Keratinocyte (primary cell): ENCODE data around the gene MBD3L2. TPM values are rescaled to one million over a fixed set of nuclear protein-coding genes. Genes with fewer than 3 reads are reported as not detected.

Experiments used
- DNase-seq: peaks from one replicate; pipeline ENCODE4 v3.0.0-alpha.2; 2011; ENCODE audit warnings: low read depth, missing footprints, low spot score
- FAIRE-seq: peaks from 2 replicates; lab custom pipeline; 2011; peaks lifted over from hg19 to GRCh38; lab: Jason Lieb, UNC
- H2AFZ ChIP-seq: 2 replicates; pipeline ENCODE4 v1.6.0; 2012; ENCODE audit warnings: low read length, control low read depth, inconsistent platforms; ENCODE audit not compliant: control insufficient read depth
- H3K27ac ChIP-seq: 2 replicates; pipeline ENCODE4 v1.5.1; 2011; ENCODE audit warnings: low read length; ENCODE audit not compliant: control insufficient read depth, insufficient read depth
- H3K27me3 ChIP-seq: 3 replicates; pipeline ENCODE4 v1.6.0; 2011; ENCODE audit warnings: low read length; ENCODE audit not compliant: control insufficient read depth, insufficient read depth; ENCODE audit errors: extremely low read depth
- H3K36me3 ChIP-seq, 2 experiments: 2 replicates in 1 of 2; 3 replicates in 1 of 2; pipeline ENCODE4 v1.5.1; 2011; ENCODE audit warnings: low read length in 2 of 2, mild to moderate bottlenecking in 1 of 2; ENCODE audit not compliant: control insufficient read depth in 2 of 2, insufficient read depth in 2 of 2; ENCODE audit errors: extremely low read depth in 1 of 2
- H3K4me1 ChIP-seq: 3 replicates; pipeline ENCODE4 v1.5.1; 2011; ENCODE audit warnings: low read length; ENCODE audit not compliant: control insufficient read depth, insufficient read depth; ENCODE audit errors: extremely low read depth
- H3K4me2 ChIP-seq: 3 replicates; pipeline ENCODE4 v1.6.0; 2011; ENCODE audit warnings: low read depth, low read length; ENCODE audit not compliant: control insufficient read depth, insufficient read depth; ENCODE audit errors: extremely low read depth
- H3K4me3 ChIP-seq, 3 experiments: fragments of 200-600 bp in 1 of 3; sonication (generic) in 1 of 3; 2 replicates in 2 of 3; 3 replicates in 1 of 3; pipeline ENCODE4 v1.5.1; 2011 to 2016; ENCODE audit warnings: low read length in 3 of 3, mild to moderate bottlenecking in 3 of 3, control low read depth in 2 of 3, inconsistent platforms in 1 of 3, low read depth in 1 of 3, mixed read lengths in 1 of 3, mixed run types in 1 of 3, moderate library complexity in 1 of 3; ENCODE audit not compliant: control insufficient read depth in 2 of 3, insufficient read depth in 2 of 3; ENCODE audit errors: extremely low read depth in 1 of 3
- H3K79me2 ChIP-seq: 2 replicates; pipeline ENCODE4 v1.6.0; 2012; ENCODE audit warnings: low read length; ENCODE audit not compliant: control insufficient read depth, insufficient read depth
- H3K9ac ChIP-seq: 3 replicates; pipeline ENCODE4 v1.6.0; 2011; ENCODE audit warnings: low read length; ENCODE audit not compliant: control insufficient read depth, insufficient read depth; ENCODE audit errors: extremely low read depth
- H3K9me1 ChIP-seq: 3 replicates; pipeline ENCODE4 v1.6.0; 2011; ENCODE audit warnings: low read length; ENCODE audit not compliant: control insufficient read depth, insufficient read depth; ENCODE audit errors: extremely low read depth
- H3K9me3 ChIP-seq: 2 replicates; pipeline ENCODE4 v1.5.1; 2012; ENCODE audit warnings: low read depth, low read length; ENCODE audit not compliant: control insufficient read depth
- H4K20me1 ChIP-seq: 3 replicates; pipeline ENCODE4 v1.6.0; 2011; ENCODE audit warnings: low read length; ENCODE audit not compliant: control insufficient read depth, insufficient read depth; ENCODE audit errors: extremely low read depth
- CTCF ChIP-seq, 3 experiments: IDR thresholded peaks in 1 of 3; conservative IDR thresholded peaks in 1 of 3; optimal IDR thresholded peaks in 1 of 3; 2 replicates in 2 of 3; 3 replicates in 1 of 3; pipeline versions ENCODE3 to v1.5.1; 2011; ENCODE audit warnings: low read length in 3 of 3, mild to moderate bottlenecking in 3 of 3, moderate library complexity in 2 of 3, control low read depth in 1 of 3, inconsistent platforms in 1 of 3; ENCODE audit not compliant: insufficient read depth in 2 of 3; ENCODE audit errors: extremely low read depth in 1 of 3
- EZH2 ChIP-seq: IDR thresholded peaks from one replicate; pipeline ENCODE4 v1.6.1; 2012; ENCODE audit warnings: inconsistent platforms, mild to moderate bottlenecking, low read length, moderate library complexity
- dilution Hi-C: fragments of 300-500 bp; cut with MboI; formaldehyde crosslinking; loops from one replicate; pipeline ENCODE4 v1.7.0; 2020; ENCODE audit warnings: low sequenced_read_pairs; ENCODE audit not compliant: extremely low pct_ligation_motif_present
- polyA plus RNA-seq, 5 experiments: library from polyadenylated mRNA; depleted of rRNA in 3 of 5; stranded (reverse) in 3 of 5; stranded (forward) in 1 of 5; unstranded in 1 of 5; fragments of >200 nt; gene quantifications; 1 replicate in 1 of 5; 2 replicates in 3 of 5; 3 replicates in 1 of 5; pipeline versions ENCODE4 v1.2.1 to v1.2.3, GENCODE V29; 2011 to 2012; ENCODE audit warnings: missing spikeins in 2 of 5, low read depth in 1 of 5, low replicate concordance in 1 of 5

Gene MBD3L2
- polyA plus RNA-seq, 1 donor (not counting 4 experiments of a cell fraction or from before 2014, with no cell fraction given): not detected

GRCh38 chr19:7006135-7006704 is 42.9 kb upstream of the MBD3L2 start:
- Histone ChIP-seq H3K27ac (no peak overlapping the region), H3K4me3 (no peak overlapping the region), H3K27me3 (no peaks in the 10 kb centered on the region), H3K9me1 (no peaks in the 10 kb centered on the region), H3K79me2 (no peaks in the 10 kb centered on the region), H2AFZ (no peak overlapping the region), H3K4me1 (no peaks in the 10 kb centered on the region), H4K20me1 (no peaks in the 10 kb centered on the region), H3K9me3 (peaks cover 2% of the 10 kb centered on the region), H3K36me3 (no peaks in the 10 kb centered on the region), H3K9ac (no peak overlapping the region), H3K4me2 (no peak overlapping the region)
- dilution Hi-C loops: no loop called here
- FAIRE-seq (no peak), DNase-seq (no peak)
- TF ChIP-seq CTCF (optimal IDR thresholded peaks at IDR 0.05 in 1 of 3, IDR thresholded peaks at IDR 0.05 in 1 of 3, conservative IDR thresholded peaks at IDR 0.05 in 1 of 3; ENCODE audit: extremely low read depth in 1 of 3, insufficient read depth in 2 of 3, low read length in 3 of 3) (no peak), EZH2 (no peak)

- TF ChIP-seq EZH2: no peak
- TF ChIP-seq CTCF (optimal IDR thresholded peaks at IDR 0.05 in 1 of 3, IDR thresholded peaks at IDR 0.05 in 1 of 3, conservative IDR thresholded peaks at IDR 0.05 in 1 of 3; ENCODE audit: extremely low read depth in 1 of 3, insufficient read depth in 2 of 3, low read length in 3 of 3): no peak
- Histone ChIP-seq H3K9me1 (no peaks in the 10 kb centered on the region), H3K4me2 (no peak overlapping the region), H4K20me1 (no peaks in the 10 kb centered on the region), H3K27ac (no peak overlapping the region), H3K9me3 (peaks cover 3% of the 10 kb centered on the region), H3K4me1 (no peaks in the 10 kb centered on the region), H3K27me3 (no peaks in the 10 kb centered on the region), H2AFZ (no peak overlapping the region), H3K36me3 (no peaks in the 10 kb centered on the region), H3K9ac (no peak overlapping the region), H3K79me2 (no peaks in the 10 kb centered on the region), H3K4me3 (no peak overlapping the region)
- DNase-seq (no peak), FAIRE-seq (no peak)
- dilution Hi-C loops: no loop called here
Measured at GRCh38 chr19:7007859-7008258, 41.3 kb upstream of the MBD3L2 start.
